ENCODE data around the gene P3H2.

GRCh38 chr3:189941125-189941524 lies 179.6 kb downstream of the P3H2 start:
- TF ChIP-seq, protein P1, sequence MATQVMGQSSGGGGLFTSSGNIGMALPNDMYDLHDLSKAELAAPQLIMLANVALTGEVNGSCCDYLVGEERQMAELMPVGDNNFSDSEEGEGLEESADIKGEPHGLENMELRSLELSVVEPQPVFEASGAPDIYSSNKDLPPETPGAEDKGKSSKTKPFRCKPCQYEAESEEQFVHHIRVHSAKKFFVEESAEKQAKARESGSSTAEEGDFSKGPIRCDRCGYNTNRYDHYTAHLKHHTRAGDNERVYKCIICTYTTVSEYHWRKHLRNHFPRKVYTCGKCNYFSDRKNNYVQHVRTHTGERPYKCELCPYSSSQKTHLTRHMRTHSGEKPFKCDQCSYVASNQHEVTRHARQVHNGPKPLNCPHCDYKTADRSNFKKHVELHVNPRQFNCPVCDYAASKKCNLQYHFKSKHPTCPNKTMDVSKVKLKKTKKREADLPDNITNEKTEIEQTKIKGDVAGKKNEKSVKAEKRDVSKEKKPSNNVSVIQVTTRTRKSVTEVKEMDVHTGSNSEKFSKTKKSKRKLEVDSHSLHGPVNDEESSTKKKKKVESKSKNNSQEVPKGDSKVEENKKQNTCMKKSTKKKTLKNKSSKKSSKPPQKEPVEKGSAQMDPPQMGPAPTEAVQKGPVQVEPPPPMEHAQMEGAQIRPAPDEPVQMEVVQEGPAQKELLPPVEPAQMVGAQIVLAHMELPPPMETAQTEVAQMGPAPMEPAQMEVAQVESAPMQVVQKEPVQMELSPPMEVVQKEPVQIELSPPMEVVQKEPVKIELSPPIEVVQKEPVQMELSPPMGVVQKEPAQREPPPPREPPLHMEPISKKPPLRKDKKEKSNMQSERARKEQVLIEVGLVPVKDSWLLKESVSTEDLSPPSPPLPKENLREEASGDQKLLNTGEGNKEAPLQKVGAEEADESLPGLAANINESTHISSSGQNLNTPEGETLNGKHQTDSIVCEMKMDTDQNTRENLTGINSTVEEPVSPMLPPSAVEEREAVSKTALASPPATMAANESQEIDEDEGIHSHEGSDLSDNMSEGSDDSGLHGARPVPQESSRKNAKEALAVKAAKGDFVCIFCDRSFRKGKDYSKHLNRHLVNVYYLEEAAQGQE (IDR thresholded peaks at IDR 0.05; ENCODE audit: insufficient read depth in 1 of 2, low read depth in 2 of 2, low read length in 2 of 2): no peak
- TF ChIP-seq TAF1 (IDR thresholded peaks at IDR 0.05; ENCODE audit: borderline replicate concordance, insufficient read depth, low read length) (no peak), POLR2AphosphoS5 (IDR thresholded peaks at IDR 0.05; ENCODE audit: low read depth, low read length) (no peak), SIN3A (IDR thresholded peaks at IDR 0.05; ENCODE audit: borderline replicate concordance, insufficient read depth, low read length) (no peak), FOXP2 (optimal IDR thresholded peaks at IDR 0.05; ENCODE audit: borderline replicate concordance, extremely low read depth, extremely low read length, insufficient read depth) (no peak)

Measured in PFSK-1 (cell line).